Neural crest cell (in vitro differentiated cells): Measurements from ENCODE around the gene PSD. TPM values are rescaled to one million over a fixed set of nuclear protein-coding genes. Genes with fewer than 3 reads are reported as not detected.

Experiments
- DNase-seq: peaks from one replicate; pipeline ENCODE4 v3.0.0; 2021; ENCODE audit warnings: low read depth, mixed read lengths, low spot score
- H3K27ac Mint-ChIP-seq: one replicate; pipeline ENCODE4 v1.8.0; 2021; ENCODE audit warnings: mild to moderate bottlenecking, mixed read lengths; ENCODE audit not compliant: unreplicated experiment
- H3K27me3 Mint-ChIP-seq: 2 replicates; pipeline ENCODE4 v1.8.0; 2021; ENCODE audit warnings: low read depth, mild to moderate bottlenecking, mixed read lengths
- H3K36me3 Mint-ChIP-seq: 2 replicates; pipeline ENCODE4 v1.8.0; 2021; ENCODE audit warnings: low read depth, mild to moderate bottlenecking, mixed read lengths
- H3K4me1 Mint-ChIP-seq: 2 replicates; pipeline ENCODE4 v1.8.0; 2021; ENCODE audit warnings: mixed read lengths
- H3K4me3 Mint-ChIP-seq: one replicate; pipeline ENCODE4 v1.8.0; 2021; ENCODE audit warnings: mild to moderate bottlenecking, mixed read lengths
- H3K9me3 Mint-ChIP-seq: 2 replicates; pipeline ENCODE4 v1.8.0; 2021; ENCODE audit warnings: mixed read lengths
- CTCF ChIP-seq: fragments of 200-600 bp; sonication (generic); conservative IDR thresholded peaks from 2 replicates; pipeline ENCODE4 v1.5.0; 2021; ENCODE audit warnings: antibody characterized with exemption, mild to moderate bottlenecking
- total RNA-seq: library from RNA; stranded (reverse); gene quantifications from 2 replicates; pipeline ENCODE4 v1.2.1, GENCODE V29; 2021

The PSD gene
- total RNA-seq, 1 donor from 2014 or later = 37.4 TPM

DNA sequence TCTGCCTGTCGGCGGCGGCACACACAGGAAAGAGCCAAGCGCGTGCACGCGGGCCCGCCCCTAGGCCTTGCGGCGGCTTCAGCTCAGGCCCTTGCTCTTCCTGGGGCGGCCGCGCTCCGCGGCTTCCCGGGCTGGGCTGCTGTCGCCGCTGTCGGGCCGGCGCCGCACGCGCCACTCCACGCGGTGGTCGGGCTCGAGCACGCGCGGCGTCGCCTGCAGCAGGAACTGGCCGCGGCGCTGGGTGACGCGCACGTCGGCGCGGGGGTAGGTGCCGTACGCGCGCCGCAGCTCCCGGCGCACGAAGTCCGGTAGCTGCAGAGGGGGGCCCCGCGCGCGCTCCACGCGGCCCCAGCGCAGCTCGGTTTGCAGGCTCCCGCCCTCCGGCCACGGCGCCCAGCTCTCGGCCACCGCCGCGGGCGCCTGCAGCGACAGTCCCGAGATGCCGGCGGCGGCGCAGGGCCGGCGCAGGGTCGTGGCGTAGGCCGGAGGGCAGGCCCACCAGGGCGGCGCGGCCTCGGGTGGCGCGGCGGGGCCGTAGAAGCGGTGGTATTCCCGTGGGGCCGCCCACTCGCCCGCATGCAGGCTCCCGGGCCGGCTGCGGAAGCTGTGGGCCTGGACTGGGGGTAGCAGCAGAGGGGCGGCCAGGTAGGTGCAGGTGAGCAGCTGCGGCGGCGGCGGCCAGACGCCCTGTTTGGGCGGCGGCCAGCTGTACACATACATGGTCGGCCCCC is 32.0 kb upstream of the PSD start:
- peaks cover 23% of the 10 kb centered on the region for H3K4me1 Mint-ChIP-seq
- H3K27me3 Mint-ChIP-seq = peaks cover 3% of the 10 kb centered on the region
- H3K36me3 Mint-ChIP-seq = no peaks in the 10 kb centered on the region
- TF ChIP-seq CTCF = no peak
- peak overlapping the region; percentile 35 for H3K27ac Mint-ChIP-seq
- no peaks in the 10 kb centered on the region for H3K9me3 Mint-ChIP-seq
- H3K4me3 Mint-ChIP-seq = peak overlapping the region; percentile 93
- peak; percentile 56 for DNase-seq

GRCh38 chr10:102450124-102450373 is 31.5 kb upstream of the PSD start:
- Mint-ChIP-seq H3K27me3 (peaks cover 3% of the 10 kb centered on the region), H3K27ac (peak overlapping the region; percentile 35), H3K4me3 (peak overlapping the region; percentile 93), H3K36me3 (no peaks in the 10 kb centered on the region), H3K4me1 (peaks cover 23% of the 10 kb centered on the region), H3K9me3 (no peaks in the 10 kb centered on the region)
- no peak for DNase-seq
- no peak for TF ChIP-seq CTCF

GRCh38 chr10:102449321-102450123 is 30.9 kb upstream of the PSD start:
- Mint-ChIP-seq H3K27ac (peak overlapping the region; percentile 35), H3K4me1 (peaks cover 23% of the 10 kb centered on the region), H3K4me3 (peak overlapping the region; percentile 93), H3K9me3 (no peaks in the 10 kb centered on the region), H3K27me3 (peaks cover 3% of the 10 kb centered on the region), H3K36me3 (no peaks in the 10 kb centered on the region)
- no peak for TF ChIP-seq CTCF
- no peak for DNase-seq

GRCh38 chr10:102444851-102445250 is 26.3 kb upstream of the PSD start:
- Mint-ChIP-seq H3K27ac (no peak overlapping the region), H3K4me3 (no peak overlapping the region), H3K36me3 (no peaks in the 10 kb centered on the region), H3K9me3 (no peaks in the 10 kb centered on the region), H3K4me1 (peaks cover 10% of the 10 kb centered on the region), H3K27me3 (peaks cover 3% of the 10 kb centered on the region)
- no peak for DNase-seq
- TF ChIP-seq CTCF = no peak

GRCh38 chr10:102438374-102438773 is 19.8 kb upstream of the PSD start:
- Mint-ChIP-seq H3K27ac (no peak overlapping the region), H3K27me3 (peaks cover 9% of the 10 kb centered on the region), H3K4me1 (peaks cover 37% of the 10 kb centered on the region), H3K4me3 (no peak overlapping the region), H3K36me3 (no peaks in the 10 kb centered on the region), H3K9me3 (no peaks in the 10 kb centered on the region)
- no peak for TF ChIP-seq CTCF
- no peak for DNase-seq
